HepG2 (cell line): ENCODE data around the gene HECTD3. TPM values are rescaled to one million over a fixed set of nuclear protein-coding genes. Genes with fewer than 3 reads are reported as not detected.

Experiments used
- ISX ChIP-seq: sonication (generic); formaldehyde crosslinking; conservative IDR thresholded peaks from 2 replicates; pipeline ENCODE4 v1.5.0; 2020; ENCODE audit warnings: missing genetic modification reagents
- NCOA2 ChIP-seq: sonication (generic); formaldehyde crosslinking; IDR thresholded peaks from 2 replicates; pipeline ENCODE4 v1.8.0; 2022; ENCODE audit warnings: inconsistent platforms
- RFX3 ChIP-seq: IDR thresholded peaks from 2 replicates; pipeline ENCODE4 v1.6.1; 2016; ENCODE audit warnings: missing biosample characterization, missing genetic modification reagents
- RXRA ChIP-seq: sonication (generic); formaldehyde crosslinking; IDR thresholded peaks from 2 replicates; pipeline ENCODE4 v1.5.1; 2020; ENCODE audit warnings: missing genetic modification reagents
- SMYD3 ChIP-seq: sonication (generic); formaldehyde crosslinking; IDR thresholded peaks from 2 replicates; pipeline ENCODE4 v1.8.1; 2023; ENCODE audit warnings: mild to moderate bottlenecking, missing genetic modification reagents
- SOX5 ChIP-seq: IDR thresholded peaks from 2 replicates; pipeline ENCODE4 v1.6.1; 2016; ENCODE audit warnings: borderline replicate concordance
- SOX6 ChIP-seq, 2 experiments: fragments of 450-650 bp in 1 of 2; sonication (generic) in 1 of 2; formaldehyde crosslinking in 1 of 2; IDR thresholded peaks; 2 replicates each; pipeline versions ENCODE4 v1.4.0 to v1.6.1; 2017 to 2020; ENCODE audit warnings: antibody characterized with exemption in 1 of 2, mild to moderate bottlenecking in 1 of 2, missing genetic modification reagents in 1 of 2
- ZFAT ChIP-seq: sonication (generic); formaldehyde crosslinking; conservative IDR thresholded peaks from 2 replicates; pipeline ENCODE4 v1.8.1; 2023; ENCODE audit warnings: missing genetic modification reagents, inconsistent platforms
- ZNF652 ChIP-seq: IDR thresholded peaks from 2 replicates; pipeline ENCODE4 v1.6.1; 2016; ENCODE audit warnings: low read depth, borderline replicate concordance
- polyA plus RNA-seq, 8 experiments: library from polyadenylated mRNA; depleted of rRNA in 3 of 8; stranded (reverse) in 7 of 8; unstranded in 1 of 8; fragments of >200 nt; fragmentation: Illumina TruSeq in 4 of 8; extraction: Trizol in 4 of 8; gene quantifications; 2 replicates each; pipeline versions ENCODE4 v1.2.1 to v1.2.3, GENCODE V29; 2011 to 2016; ENCODE audit warnings: low read depth in 4 of 8, missing spikeins in 1 of 8, mixed read lengths in 1 of 8; ENCODE audit not compliant: insufficient read depth in 1 of 8
- total RNA-seq, 5 experiments: library from RNA; depleted of rRNA; stranded (reverse); fragments of >200 nt; fragmentation: Illumina TruSeq; extraction: Trizol; gene quantifications; 2 replicates each; pipeline ENCODE4 v1.2.3, GENCODE V29; 2016; ENCODE audit warnings: low read depth in 1 of 5
- TF ChIP-seq, protein P1 (sequence below), 2 experiments: sonication (generic) in 1 of 2; formaldehyde crosslinking in 1 of 2; IDR thresholded peaks; 2 replicates each; pipeline versions ENCODE4 v1.5.1 to v1.6.1; 2011 to 2020; ENCODE audit warnings: borderline replicate concordance in 1 of 2, low read depth in 1 of 2, low read length in 1 of 2, mild to moderate bottlenecking in 1 of 2, missing genetic modification reagents in 1 of 2, moderate library complexity in 1 of 2
- TF ChIP-seq, protein P2 (sequence below): sonication (generic); formaldehyde crosslinking; IDR thresholded peaks from 2 replicates; pipeline ENCODE4 v1.5.1; 2020; ENCODE audit warnings: missing genetic modification reagents, mild to moderate bottlenecking, borderline replicate concordance
- TF ChIP-seq, protein P3 (sequence below): sonication (generic); formaldehyde crosslinking; IDR thresholded peaks from 2 replicates; pipeline ENCODE4 v1.9.0; 2021; ENCODE audit warnings: missing genetic modification reagents, mild to moderate bottlenecking, borderline replicate concordance
- TF ChIP-seq, protein P4 (sequence below): sonication (generic); formaldehyde crosslinking; IDR thresholded peaks from 2 replicates; pipeline ENCODE4 v1.4.0; 2020; ENCODE audit warnings: missing genetic modification reagents
- TF ChIP-seq, protein P5 (sequence below): IDR thresholded peaks from 2 replicates; pipeline ENCODE4 v1.4.0; 2020; ENCODE audit warnings: mild to moderate bottlenecking, missing genetic modification reagents

Gene HECTD3
- total and polyA plus RNA-seq, 2 of the 13 experiments (the other 11 are each of a cell fraction or from before 2014, with no cell fraction given) = 18.6 to 24.5 TPM

DNA sequence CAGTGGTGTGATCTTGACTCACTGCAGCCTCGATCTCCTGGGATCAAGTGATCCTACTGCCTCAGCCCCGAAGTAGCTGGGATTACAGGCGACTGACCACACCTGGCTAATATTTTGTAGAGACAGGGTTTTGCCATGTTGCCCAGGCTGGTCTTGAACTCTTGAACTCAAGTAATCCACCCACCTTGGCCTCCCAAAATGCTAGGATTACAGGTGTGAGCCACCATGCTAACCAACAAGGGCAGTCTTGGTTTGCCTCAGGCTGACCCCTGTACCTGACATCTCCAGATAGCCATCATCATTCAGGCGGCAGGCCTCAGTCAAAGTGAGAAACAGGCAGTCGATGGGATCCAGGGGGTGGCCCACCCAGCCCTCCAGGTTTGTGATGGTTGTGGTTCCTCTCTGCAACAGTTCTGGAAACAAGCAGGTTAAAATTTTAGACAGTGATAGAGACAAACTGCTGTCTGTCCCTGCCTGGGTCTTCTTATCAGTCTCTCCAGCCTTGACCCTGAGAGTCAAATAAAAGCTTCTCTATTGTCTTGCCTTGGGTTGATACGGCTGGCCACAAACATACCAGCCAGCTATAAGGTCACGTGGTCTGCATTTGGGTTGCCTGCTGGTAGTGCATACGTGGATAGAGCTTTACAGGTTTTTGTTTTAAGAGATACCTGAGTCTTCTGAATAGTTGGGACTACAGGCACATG lies 27.7 kb upstream of the HECTD3 start (continued):
- TF ChIP-seq, protein P1, sequence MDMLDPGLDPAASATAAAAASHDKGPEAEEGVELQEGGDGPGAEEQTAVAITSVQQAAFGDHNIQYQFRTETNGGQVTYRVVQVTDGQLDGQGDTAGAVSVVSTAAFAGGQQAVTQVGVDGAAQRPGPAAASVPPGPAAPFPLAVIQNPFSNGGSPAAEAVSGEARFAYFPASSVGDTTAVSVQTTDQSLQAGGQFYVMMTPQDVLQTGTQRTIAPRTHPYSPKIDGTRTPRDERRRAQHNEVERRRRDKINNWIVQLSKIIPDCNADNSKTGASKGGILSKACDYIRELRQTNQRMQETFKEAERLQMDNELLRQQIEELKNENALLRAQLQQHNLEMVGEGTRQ (IDR thresholded peaks at IDR 0.05; ENCODE audit: low read depth, low read length) = 0 out of 2 replicates have a peak, but pooled peaks have one; percentile 6
- TF ChIP-seq, protein P1 (CRISPR knock-in tag; IDR thresholded peaks at IDR 0.05; ENCODE audit: borderline replicate concordance) = no peak; the same call in 1 of the 2 replicates
- TF ChIP-seq, protein P2, sequence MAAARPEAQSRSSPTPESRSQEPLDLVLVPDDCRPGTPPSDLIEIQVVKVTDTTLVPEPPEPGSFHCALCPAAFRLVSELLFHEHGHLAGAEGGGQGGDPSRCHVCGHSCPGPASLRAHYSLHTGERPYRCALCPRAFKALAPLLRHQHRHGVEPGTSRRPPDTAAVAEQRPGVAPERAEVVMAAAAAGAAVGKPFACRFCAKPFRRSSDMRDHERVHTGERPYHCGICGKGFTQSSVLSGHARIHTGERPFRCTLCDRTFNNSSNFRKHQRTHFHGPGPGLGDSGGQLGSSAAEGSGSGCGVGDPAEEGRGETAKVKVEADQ = no peak
- TF ChIP-seq RFX3 (CRISPR knock-in tag) (no peak), RXRA (CRISPR knock-in tag) (peak; percentile 15; the same call in 1 of the 2 replicates), SOX5 (CRISPR knock-in tag) (peak; percentile 77; the same call in 1 of the 2 replicates), SMYD3 (CRISPR knock-in tag) (no peak), ISX (no peak), ZNF652 (peak; percentile 56; the same call in 1 of the 2 replicates), ZFAT (CRISPR knock-in tag) (no peak), SOX6 (IDR thresholded peaks at IDR 0.05) (no peak), SOX6 (CRISPR knock-in tag; IDR thresholded peaks at IDR 0.05) (peak; percentile 85), NCOA2 (CRISPR knock-in tag) (peak; percentile 30; the same call in 1 of the 2 replicates)
- TF ChIP-seq, protein P3, sequence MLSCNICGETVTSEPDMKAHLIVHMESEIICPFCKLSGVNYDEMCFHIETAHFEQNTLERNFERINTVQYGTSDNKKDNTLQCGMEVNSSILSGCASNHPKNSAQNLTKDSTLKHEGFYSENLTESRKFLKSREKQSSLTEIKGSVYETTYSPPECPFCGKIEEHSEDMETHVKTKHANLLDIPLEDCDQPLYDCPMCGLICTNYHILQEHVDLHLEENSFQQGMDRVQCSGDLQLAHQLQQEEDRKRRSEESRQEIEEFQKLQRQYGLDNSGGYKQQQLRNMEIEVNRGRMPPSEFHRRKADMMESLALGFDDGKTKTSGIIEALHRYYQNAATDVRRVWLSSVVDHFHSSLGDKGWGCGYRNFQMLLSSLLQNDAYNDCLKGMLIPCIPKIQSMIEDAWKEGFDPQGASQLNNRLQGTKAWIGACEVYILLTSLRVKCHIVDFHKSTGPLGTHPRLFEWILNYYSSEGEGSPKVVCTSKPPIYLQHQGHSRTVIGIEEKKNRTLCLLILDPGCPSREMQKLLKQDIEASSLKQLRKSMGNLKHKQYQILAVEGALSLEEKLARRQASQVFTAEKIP = no peak
- TF ChIP-seq, protein P4, sequence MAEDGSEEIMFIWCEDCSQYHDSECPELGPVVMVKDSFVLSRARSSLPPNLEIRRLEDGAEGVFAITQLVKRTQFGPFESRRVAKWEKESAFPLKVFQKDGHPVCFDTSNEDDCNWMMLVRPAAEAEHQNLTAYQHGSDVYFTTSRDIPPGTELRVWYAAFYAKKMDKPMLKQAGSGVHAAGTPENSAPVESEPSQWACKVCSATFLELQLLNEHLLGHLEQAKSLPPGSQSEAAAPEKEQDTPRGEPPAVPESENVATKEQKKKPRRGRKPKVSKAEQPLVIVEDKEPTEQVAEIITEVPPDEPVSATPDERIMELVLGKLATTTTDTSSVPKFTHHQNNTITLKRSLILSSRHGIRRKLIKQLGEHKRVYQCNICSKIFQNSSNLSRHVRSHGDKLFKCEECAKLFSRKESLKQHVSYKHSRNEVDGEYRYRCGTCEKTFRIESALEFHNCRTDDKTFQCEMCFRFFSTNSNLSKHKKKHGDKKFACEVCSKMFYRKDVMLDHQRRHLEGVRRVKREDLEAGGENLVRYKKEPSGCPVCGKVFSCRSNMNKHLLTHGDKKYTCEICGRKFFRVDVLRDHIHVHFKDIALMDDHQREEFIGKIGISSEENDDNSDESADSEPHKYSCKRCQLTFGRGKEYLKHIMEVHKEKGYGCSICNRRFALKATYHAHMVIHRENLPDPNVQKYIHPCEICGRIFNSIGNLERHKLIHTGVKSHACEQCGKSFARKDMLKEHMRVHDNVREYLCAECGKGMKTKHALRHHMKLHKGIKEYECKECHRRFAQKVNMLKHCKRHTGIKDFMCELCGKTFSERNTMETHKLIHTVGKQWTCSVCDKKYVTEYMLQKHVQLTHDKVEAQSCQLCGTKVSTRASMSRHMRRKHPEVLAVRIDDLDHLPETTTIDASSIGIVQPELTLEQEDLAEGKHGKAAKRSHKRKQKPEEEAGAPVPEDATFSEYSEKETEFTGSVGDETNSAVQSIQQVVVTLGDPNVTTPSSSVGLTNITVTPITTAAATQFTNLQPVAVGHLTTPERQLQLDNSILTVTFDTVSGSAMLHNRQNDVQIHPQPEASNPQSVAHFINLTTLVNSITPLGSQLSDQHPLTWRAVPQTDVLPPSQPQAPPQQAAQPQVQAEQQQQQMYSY = no peak
- TF ChIP-seq, protein P5, sequence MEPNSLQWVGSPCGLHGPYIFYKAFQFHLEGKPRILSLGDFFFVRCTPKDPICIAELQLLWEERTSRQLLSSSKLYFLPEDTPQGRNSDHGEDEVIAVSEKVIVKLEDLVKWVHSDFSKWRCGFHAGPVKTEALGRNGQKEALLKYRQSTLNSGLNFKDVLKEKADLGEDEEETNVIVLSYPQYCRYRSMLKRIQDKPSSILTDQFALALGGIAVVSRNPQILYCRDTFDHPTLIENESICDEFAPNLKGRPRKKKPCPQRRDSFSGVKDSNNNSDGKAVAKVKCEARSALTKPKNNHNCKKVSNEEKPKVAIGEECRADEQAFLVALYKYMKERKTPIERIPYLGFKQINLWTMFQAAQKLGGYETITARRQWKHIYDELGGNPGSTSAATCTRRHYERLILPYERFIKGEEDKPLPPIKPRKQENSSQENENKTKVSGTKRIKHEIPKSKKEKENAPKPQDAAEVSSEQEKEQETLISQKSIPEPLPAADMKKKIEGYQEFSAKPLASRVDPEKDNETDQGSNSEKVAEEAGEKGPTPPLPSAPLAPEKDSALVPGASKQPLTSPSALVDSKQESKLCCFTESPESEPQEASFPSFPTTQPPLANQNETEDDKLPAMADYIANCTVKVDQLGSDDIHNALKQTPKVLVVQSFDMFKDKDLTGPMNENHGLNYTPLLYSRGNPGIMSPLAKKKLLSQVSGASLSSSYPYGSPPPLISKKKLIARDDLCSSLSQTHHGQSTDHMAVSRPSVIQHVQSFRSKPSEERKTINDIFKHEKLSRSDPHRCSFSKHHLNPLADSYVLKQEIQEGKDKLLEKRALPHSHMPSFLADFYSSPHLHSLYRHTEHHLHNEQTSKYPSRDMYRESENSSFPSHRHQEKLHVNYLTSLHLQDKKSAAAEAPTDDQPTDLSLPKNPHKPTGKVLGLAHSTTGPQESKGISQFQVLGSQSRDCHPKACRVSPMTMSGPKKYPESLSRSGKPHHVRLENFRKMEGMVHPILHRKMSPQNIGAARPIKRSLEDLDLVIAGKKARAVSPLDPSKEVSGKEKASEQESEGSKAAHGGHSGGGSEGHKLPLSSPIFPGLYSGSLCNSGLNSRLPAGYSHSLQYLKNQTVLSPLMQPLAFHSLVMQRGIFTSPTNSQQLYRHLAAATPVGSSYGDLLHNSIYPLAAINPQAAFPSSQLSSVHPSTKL (CRISPR knock-in tag) = peak; percentile 37; the same call in 1 of the 2 replicates
- TF ChIP-seq, all 625 proteins: peak for 22
